Activated B cell treated with CpG ODN at 0.5 μM for 24 hours (primary cell): ENCODE results near the gene ZBTB16. TPM values are rescaled to one million over a fixed set of nuclear protein-coding genes. Genes with fewer than 3 reads are reported as not detected.

Experiments used
- ATAC-seq: fragments of 200-7000 bp; cut with Tn5 transposase; one replicate; pipeline ENCODE4 v1.10.0; 2021; ENCODE audit warnings: low read depth, mild to moderate bottlenecking, moderate library complexity
- CTCF ChIA-PET: fragments of 350-600 bp; sonication (Branson Sonifier 250); formaldehyde crosslinking; loops from one replicate; lab custom pipeline; 2021; ENCODE audit warnings: antibody characterized with exemption; lab: Charles Lee
- POLR2A ChIA-PET: fragments of 350-600 bp; sonication (Branson Sonifier 250); formaldehyde crosslinking; loops from one replicate; lab custom pipeline; 2021; ENCODE audit warnings: antibody characterized with exemption; lab: Charles Lee
- DNase-seq: peaks from one replicate; pipeline ENCODE4 v3.0.0; 2022
- H3K27ac Mint-ChIP-seq: one replicate; pipeline ENCODE4 v1.8.0; 2020; ENCODE audit warnings: mixed read lengths
- H3K27me3 Mint-ChIP-seq: one replicate; pipeline ENCODE4 v1.8.0; 2021; ENCODE audit warnings: mixed read lengths
- H3K36me3 Mint-ChIP-seq: one replicate; pipeline ENCODE4 v1.8.0; 2021; ENCODE audit warnings: low read depth, mixed read lengths
- H3K4me1 Mint-ChIP-seq: one replicate; pipeline ENCODE4 v1.8.0; 2021; ENCODE audit warnings: mixed read lengths
- H3K4me3 Mint-ChIP-seq: one replicate; pipeline ENCODE4 v1.8.0; 2020; ENCODE audit warnings: mild to moderate bottlenecking, mixed read lengths
- H3K9me3 Mint-ChIP-seq: one replicate; pipeline ENCODE4 v1.8.0; 2020; ENCODE audit warnings: mixed read lengths
- intact Hi-C: fragments of 100-400 bp; cut with micrococcal nuclease; formaldehyde crosslinking; loops from one replicate; pipeline ENCODE4 v1.15.1; 2024
- total RNA-seq: library from RNA; stranded (reverse); gene quantifications from 2 replicates; pipeline ENCODE4 v1.2.3, GENCODE V29; 2022
- TF ChIP-seq, protein P1 (sequence below): fragments of 200-600 bp; IDR thresholded peaks from one replicate; pipeline ENCODE4 v1.8.0; 2022; ENCODE audit warnings: antibody characterized with exemption, mild to moderate bottlenecking

ZBTB16 gene
- total RNA-seq, 1 donor from 2014 or later = 2.5 TPM

- DNase-seq (no peak), ATAC-seq (no peak)
- intact Hi-C loops = no loop called here
- ChIA-PET POLR2A (interaction anchor here (0.6 to 1.2 kb wide), 2 partner anchors 12 to 14 kb away, joined by 3 read pairs; no protein-coding TSS in a partner anchor), CTCF (no interaction called here)
- H3K9me3 Mint-ChIP-seq = no peaks in the 10 kb centered on the region
- peaks cover 6% of the 10 kb centered on the region for H3K27me3 Mint-ChIP-seq
- no peaks in the 10 kb centered on the region for H3K36me3 Mint-ChIP-seq
- H3K4me3 Mint-ChIP-seq = no peak overlapping the region
- H3K27ac Mint-ChIP-seq = no peak overlapping the region
- peaks cover 14% of the 10 kb centered on the region for H3K4me1 Mint-ChIP-seq
- TF ChIP-seq, protein P1, sequence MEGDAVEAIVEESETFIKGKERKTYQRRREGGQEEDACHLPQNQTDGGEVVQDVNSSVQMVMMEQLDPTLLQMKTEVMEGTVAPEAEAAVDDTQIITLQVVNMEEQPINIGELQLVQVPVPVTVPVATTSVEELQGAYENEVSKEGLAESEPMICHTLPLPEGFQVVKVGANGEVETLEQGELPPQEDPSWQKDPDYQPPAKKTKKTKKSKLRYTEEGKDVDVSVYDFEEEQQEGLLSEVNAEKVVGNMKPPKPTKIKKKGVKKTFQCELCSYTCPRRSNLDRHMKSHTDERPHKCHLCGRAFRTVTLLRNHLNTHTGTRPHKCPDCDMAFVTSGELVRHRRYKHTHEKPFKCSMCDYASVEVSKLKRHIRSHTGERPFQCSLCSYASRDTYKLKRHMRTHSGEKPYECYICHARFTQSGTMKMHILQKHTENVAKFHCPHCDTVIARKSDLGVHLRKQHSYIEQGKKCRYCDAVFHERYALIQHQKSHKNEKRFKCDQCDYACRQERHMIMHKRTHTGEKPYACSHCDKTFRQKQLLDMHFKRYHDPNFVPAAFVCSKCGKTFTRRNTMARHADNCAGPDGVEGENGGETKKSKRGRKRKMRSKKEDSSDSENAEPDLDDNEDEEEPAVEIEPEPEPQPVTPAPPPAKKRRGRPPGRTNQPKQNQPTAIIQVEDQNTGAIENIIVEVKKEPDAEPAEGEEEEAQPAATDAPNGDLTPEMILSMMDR = no peak
Observed at GRCh38 chr11:114095899-114096298, 36.4 kb downstream of the ZBTB16 start.

DNA sequence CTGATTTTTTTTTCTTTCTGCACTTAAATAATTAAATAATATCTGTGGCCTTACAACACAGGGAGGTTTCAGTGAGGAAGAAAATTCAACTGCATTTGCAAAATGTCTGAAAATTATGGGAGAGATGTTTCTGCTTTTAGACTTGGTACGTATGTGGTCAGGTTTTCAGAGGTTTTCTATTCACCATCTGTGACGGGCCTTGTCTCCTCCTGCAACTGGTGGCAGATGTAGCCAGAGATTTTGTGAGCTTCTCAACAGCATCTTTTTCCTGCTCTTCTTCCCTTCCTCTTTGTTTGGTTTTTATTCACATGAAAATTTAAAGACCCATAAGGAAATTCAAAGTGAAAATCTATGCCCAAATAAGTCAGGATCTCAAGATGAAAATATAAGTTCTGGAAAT lies 38.3 kb downstream of the ZBTB16 start:
- no peaks in the 10 kb centered on the region for H3K9me3 Mint-ChIP-seq
- ATAC-seq (no peak), DNase-seq (no peak)
- no peak overlapping the region for H3K27ac Mint-ChIP-seq
- H3K27me3 Mint-ChIP-seq = peaks cover 6% of the 10 kb centered on the region
- peaks cover 14% of the 10 kb centered on the region for H3K4me1 Mint-ChIP-seq
- POLR2A ChIA-PET = interaction anchor here (0.7 kb wide), 1 partner anchor 89 kb away, joined by 6 read pairs; no protein-coding TSS in a partner anchor
- CTCF ChIA-PET = no interaction called here
- TF ChIP-seq, protein P1 = no peak
- H3K4me3 Mint-ChIP-seq = no peak overlapping the region
- no peaks in the 10 kb centered on the region for H3K36me3 Mint-ChIP-seq
- intact Hi-C loops = no loop called here

DNA sequence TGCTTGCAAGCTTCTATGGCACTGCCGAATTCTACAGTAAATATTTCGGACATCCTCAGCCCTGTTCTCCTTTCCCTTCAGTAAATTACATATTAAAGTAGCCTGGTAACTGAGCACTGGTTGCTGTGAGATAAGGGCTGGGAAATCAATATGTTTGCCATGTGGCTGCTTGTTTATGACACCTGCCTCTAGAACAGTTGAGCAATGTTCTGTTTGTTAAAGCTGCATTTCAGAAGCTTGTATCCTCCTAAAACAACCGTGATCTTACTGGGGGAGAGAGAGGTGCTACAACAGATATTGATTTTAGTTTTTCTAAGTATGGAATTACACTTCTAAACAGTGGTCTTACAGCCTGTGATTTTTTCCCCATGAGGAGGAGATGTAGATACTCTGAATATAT lies 39.4 kb downstream of the ZBTB16 start:
- Mint-ChIP-seq H3K4me1 (peaks cover 25% of the 10 kb centered on the region), H3K27me3 (peaks cover 6% of the 10 kb centered on the region), H3K36me3 (no peaks in the 10 kb centered on the region), H3K9me3 (no peaks in the 10 kb centered on the region), H3K27ac (no peak overlapping the region), H3K4me3 (no peak overlapping the region)
- TF ChIP-seq, protein P1 = no peak
- ChIA-PET POLR2A (no interaction called here), CTCF (no interaction called here)
- intact Hi-C loops = no loop called here
- ATAC-seq (no peak), DNase-seq (no peak)

- no peak for DNase-seq
- Mint-ChIP-seq H3K27me3 (peaks cover 6% of the 10 kb centered on the region), H3K4me1 (peaks cover 25% of the 10 kb centered on the region), H3K36me3 (no peaks in the 10 kb centered on the region), H3K9me3 (no peaks in the 10 kb centered on the region), H3K27ac (no peak overlapping the region), H3K4me3 (no peak overlapping the region)
- CTCF ChIA-PET = no interaction called here
- intact Hi-C loops = no loop called here
- POLR2A ChIA-PET = no interaction called here
- no peak for ATAC-seq
- TF ChIP-seq, protein P1 = no peak
Observed at GRCh38 chr11:114099392-114100178, 40.1 kb downstream of the ZBTB16 start.

DNA sequence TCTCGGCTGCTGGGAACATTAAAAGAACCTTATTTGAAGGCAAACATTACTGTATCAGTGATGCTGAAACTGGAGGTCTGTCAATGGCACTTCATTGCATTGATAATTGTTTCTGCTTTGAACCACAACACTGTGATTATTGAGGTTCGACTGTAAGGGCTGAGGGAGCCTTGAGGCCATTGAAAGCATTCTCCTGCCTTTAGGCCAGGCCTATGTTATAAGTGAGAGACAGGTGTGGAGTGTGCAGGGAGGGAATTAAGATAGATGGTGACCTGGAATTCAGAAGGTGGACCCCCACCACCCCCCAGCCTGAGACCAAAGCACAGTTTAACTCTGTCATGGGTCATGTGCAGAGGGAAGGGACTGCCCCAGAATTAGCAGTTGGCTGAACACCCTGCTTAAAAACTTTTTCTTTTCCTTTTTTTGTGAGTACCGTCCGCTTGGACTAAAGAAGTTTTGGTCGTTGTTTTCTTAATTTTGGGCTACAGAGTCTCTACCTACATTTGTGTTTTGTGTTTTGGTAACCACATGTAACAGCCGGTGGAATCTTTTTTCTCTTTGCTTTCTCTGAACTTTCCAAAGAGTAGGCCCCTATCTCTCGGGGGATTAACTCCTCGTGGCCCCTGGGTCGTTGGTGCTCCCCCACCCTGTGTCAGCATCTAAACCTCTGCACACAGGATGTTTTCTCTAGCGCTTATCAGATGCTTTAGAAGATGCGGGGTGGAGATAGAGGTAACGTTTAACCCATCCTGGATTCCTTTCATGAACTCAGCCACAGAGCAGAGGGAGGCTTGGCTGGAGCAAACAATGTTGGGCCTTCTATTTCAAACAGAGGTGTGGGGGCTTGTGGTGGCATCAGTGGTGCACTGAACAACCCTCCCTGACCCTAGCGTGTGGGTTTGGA lies 43.7 kb downstream of the ZBTB16 start:
- Mint-ChIP-seq H3K4me1 (peaks cover 12% of the 10 kb centered on the region), H3K4me3 (no peak overlapping the region), H3K36me3 (no peaks in the 10 kb centered on the region), H3K27ac (peak overlapping the region; percentile 65), H3K9me3 (no peaks in the 10 kb centered on the region), H3K27me3 (peaks cover 10% of the 10 kb centered on the region)
- ChIA-PET CTCF (no interaction called here), POLR2A (no interaction called here)
- intact Hi-C loops = no loop called here
- ATAC-seq (peak; percentile 21), DNase-seq (no peak)
- TF ChIP-seq, protein P1 = no peak
